HepG2 (cell line): ENCODE data around the gene TMC2. TPM values are rescaled to one million over a fixed set of nuclear protein-coding genes. Genes with fewer than 3 reads are reported as not detected.
A peak's percentile ranks its signal among the peaks of the same experiment; 100 is the strongest.

Experiments
- ARID3A ChIP-seq: IDR thresholded peaks from 2 replicates; pipeline ENCODE4 v1.6.1; 2012; ENCODE audit warnings: low read depth, low read length, improper control_type of control experiment
- ATF7 ChIP-seq, 2 experiments: fragments of 450-650 bp in 1 of 2; sonication (generic) in 1 of 2; formaldehyde crosslinking in 1 of 2; IDR thresholded peaks; 2 replicates each; pipeline versions ENCODE4 v1.4.0 to v1.6.1; 2016 to 2020; ENCODE audit warnings: antibody characterized with exemption in 1 of 2, mild to moderate bottlenecking in 1 of 2, missing genetic modification reagents in 1 of 2
- CREB1 ChIP-seq, 2 experiments: fragments of 450-650 bp in 1 of 2; IDR thresholded peaks; 2 replicates each; pipeline ENCODE4 v1.6.1; 2016 to 2017; ENCODE audit warnings: control low read depth in 1 of 2, mild to moderate bottlenecking in 1 of 2, missing compliant biosample characterization in 1 of 2, missing genetic modification characterization in 1 of 2
- ERF ChIP-seq: IDR thresholded peaks from 2 replicates; pipeline ENCODE4 v1.6.1; 2018; ENCODE audit warnings: missing biosample characterization, missing genetic modification reagents
- EZH2 ChIP-seq: conservative IDR thresholded peaks from 2 replicates; pipeline ENCODE4 v1.6.1; 2012; ENCODE audit warnings: mild to moderate bottlenecking, low read depth, low read length, moderate library complexity
- GFI1 ChIP-seq: sonication (generic); formaldehyde crosslinking; IDR thresholded peaks from 2 replicates; pipeline ENCODE4 v1.5.0; 2020; ENCODE audit warnings: missing genetic modification reagents, mild to moderate bottlenecking, borderline replicate concordance
- HNF1B ChIP-seq: sonication (generic); formaldehyde crosslinking; IDR thresholded peaks from 2 replicates; pipeline ENCODE4 v1.5.1; 2020; ENCODE audit warnings: mild to moderate bottlenecking, moderate library complexity, missing genetic modification reagents
- MLLT10 ChIP-seq: sonication (generic); formaldehyde crosslinking; IDR thresholded peaks from 2 replicates; pipeline ENCODE4 v1.4.0; 2020; ENCODE audit warnings: missing genetic modification reagents
- PITX1 ChIP-seq: sonication (generic); formaldehyde crosslinking; IDR thresholded peaks from 2 replicates; pipeline ENCODE4 v1.5.1; 2020; ENCODE audit warnings: mild to moderate bottlenecking, missing genetic modification reagents
- SUZ12 ChIP-seq: fragments of 150-350 bp; IDR thresholded peaks from 2 replicates; pipeline ENCODE4 v1.6.1; 2014; ENCODE audit warnings: low read depth, low read length
- TP53 ChIP-seq: sonication (generic); formaldehyde crosslinking; conservative IDR thresholded peaks from 2 replicates; pipeline ENCODE4 v1.4.0; 2020; ENCODE audit warnings: missing genetic modification reagents
- ZNF337 ChIP-seq: sonication (generic); formaldehyde crosslinking; IDR thresholded peaks from 2 replicates; pipeline ENCODE4 v1.5.1; 2020; ENCODE audit warnings: missing genetic modification reagents, low read depth, mild to moderate bottlenecking, borderline replicate concordance
- ZNF709 ChIP-seq: sonication (generic); formaldehyde crosslinking; IDR thresholded peaks from 2 replicates; pipeline ENCODE4 v1.5.0; 2020; ENCODE audit warnings: mild to moderate bottlenecking, missing genetic modification reagents
- ZNF788 ChIP-seq: sonication (generic); formaldehyde crosslinking; IDR thresholded peaks from 2 replicates; pipeline ENCODE4 v1.5.0; 2020; ENCODE audit warnings: mild to moderate bottlenecking, missing genetic modification reagents, borderline replicate concordance
- ZNF879 ChIP-seq: sonication (generic); formaldehyde crosslinking; IDR thresholded peaks from 2 replicates; pipeline ENCODE4 v1.8.1; 2023; ENCODE audit warnings: missing genetic modification reagents
- polyA plus RNA-seq, 8 experiments: library from polyadenylated mRNA; depleted of rRNA in 3 of 8; stranded (reverse) in 7 of 8; unstranded in 1 of 8; fragments of >200 nt; fragmentation: Illumina TruSeq in 4 of 8; extraction: Trizol in 4 of 8; gene quantifications; 2 replicates each; pipeline versions ENCODE4 v1.2.1 to v1.2.3, GENCODE V29; 2011 to 2016; ENCODE audit warnings: low read depth in 4 of 8, missing spikeins in 1 of 8, mixed read lengths in 1 of 8; ENCODE audit not compliant: insufficient read depth in 1 of 8
- total RNA-seq, 5 experiments: library from RNA; depleted of rRNA; stranded (reverse); fragments of >200 nt; fragmentation: Illumina TruSeq; extraction: Trizol; gene quantifications; 2 replicates each; pipeline ENCODE4 v1.2.3, GENCODE V29; 2016; ENCODE audit warnings: low read depth in 1 of 5
- TF ChIP-seq, protein P1 (sequence below): sonication (generic); formaldehyde crosslinking; IDR thresholded peaks from one replicate; pipeline ENCODE4 v1.5.1; 2020; ENCODE audit warnings: mild to moderate bottlenecking, missing genetic modification reagents; ENCODE audit errors: not compliant biosample characterization

Gene TMC2
- total and polyA plus RNA-seq, 2 of the 13 experiments (the other 11 are each of a cell fraction or from before 2014, with no cell fraction given) = not detected

GRCh38 chr20:2523919-2524708 lies 12.3 kb upstream of the TMC2 start (continued):
- TF ChIP-seq ZNF788 (CRISPR knock-in tag) (peak; percentile 49; the same call in 1 of the 2 replicates), TP53 (CRISPR knock-in tag) (0 out of 2 replicates have a peak, but pooled peaks have one; percentile 10), MLLT10 (CRISPR knock-in tag) (no peak), ERF (CRISPR knock-in tag) (peak; percentile 77; the same call in 1 of the 2 replicates), ZNF879 (no peak), PITX1 (CRISPR knock-in tag) (peak; percentile 65; the same call in 1 of the 2 replicates), GFI1 (no peak), ARID3A (no peak), ZNF709 (CRISPR knock-in tag) (no peak; the same call in 1 of the 2 replicates), SUZ12 (no peak), EZH2 (no peak), ATF7 (IDR thresholded peaks at IDR 0.05) (no peak), ATF7 (CRISPR knock-in tag; IDR thresholded peaks at IDR 0.05) (no peak), ZNF337 (CRISPR knock-in tag) (no peak), CREB1 (IDR thresholded peaks at IDR 0.05) (no peak), CREB1 (CRISPR knock-in tag; IDR thresholded peaks at IDR 0.05) (no peak), HNF1B (CRISPR knock-in tag) (peak; percentile 62; the same call in 1 of the 2 replicates)
- TF ChIP-seq, protein P1, sequence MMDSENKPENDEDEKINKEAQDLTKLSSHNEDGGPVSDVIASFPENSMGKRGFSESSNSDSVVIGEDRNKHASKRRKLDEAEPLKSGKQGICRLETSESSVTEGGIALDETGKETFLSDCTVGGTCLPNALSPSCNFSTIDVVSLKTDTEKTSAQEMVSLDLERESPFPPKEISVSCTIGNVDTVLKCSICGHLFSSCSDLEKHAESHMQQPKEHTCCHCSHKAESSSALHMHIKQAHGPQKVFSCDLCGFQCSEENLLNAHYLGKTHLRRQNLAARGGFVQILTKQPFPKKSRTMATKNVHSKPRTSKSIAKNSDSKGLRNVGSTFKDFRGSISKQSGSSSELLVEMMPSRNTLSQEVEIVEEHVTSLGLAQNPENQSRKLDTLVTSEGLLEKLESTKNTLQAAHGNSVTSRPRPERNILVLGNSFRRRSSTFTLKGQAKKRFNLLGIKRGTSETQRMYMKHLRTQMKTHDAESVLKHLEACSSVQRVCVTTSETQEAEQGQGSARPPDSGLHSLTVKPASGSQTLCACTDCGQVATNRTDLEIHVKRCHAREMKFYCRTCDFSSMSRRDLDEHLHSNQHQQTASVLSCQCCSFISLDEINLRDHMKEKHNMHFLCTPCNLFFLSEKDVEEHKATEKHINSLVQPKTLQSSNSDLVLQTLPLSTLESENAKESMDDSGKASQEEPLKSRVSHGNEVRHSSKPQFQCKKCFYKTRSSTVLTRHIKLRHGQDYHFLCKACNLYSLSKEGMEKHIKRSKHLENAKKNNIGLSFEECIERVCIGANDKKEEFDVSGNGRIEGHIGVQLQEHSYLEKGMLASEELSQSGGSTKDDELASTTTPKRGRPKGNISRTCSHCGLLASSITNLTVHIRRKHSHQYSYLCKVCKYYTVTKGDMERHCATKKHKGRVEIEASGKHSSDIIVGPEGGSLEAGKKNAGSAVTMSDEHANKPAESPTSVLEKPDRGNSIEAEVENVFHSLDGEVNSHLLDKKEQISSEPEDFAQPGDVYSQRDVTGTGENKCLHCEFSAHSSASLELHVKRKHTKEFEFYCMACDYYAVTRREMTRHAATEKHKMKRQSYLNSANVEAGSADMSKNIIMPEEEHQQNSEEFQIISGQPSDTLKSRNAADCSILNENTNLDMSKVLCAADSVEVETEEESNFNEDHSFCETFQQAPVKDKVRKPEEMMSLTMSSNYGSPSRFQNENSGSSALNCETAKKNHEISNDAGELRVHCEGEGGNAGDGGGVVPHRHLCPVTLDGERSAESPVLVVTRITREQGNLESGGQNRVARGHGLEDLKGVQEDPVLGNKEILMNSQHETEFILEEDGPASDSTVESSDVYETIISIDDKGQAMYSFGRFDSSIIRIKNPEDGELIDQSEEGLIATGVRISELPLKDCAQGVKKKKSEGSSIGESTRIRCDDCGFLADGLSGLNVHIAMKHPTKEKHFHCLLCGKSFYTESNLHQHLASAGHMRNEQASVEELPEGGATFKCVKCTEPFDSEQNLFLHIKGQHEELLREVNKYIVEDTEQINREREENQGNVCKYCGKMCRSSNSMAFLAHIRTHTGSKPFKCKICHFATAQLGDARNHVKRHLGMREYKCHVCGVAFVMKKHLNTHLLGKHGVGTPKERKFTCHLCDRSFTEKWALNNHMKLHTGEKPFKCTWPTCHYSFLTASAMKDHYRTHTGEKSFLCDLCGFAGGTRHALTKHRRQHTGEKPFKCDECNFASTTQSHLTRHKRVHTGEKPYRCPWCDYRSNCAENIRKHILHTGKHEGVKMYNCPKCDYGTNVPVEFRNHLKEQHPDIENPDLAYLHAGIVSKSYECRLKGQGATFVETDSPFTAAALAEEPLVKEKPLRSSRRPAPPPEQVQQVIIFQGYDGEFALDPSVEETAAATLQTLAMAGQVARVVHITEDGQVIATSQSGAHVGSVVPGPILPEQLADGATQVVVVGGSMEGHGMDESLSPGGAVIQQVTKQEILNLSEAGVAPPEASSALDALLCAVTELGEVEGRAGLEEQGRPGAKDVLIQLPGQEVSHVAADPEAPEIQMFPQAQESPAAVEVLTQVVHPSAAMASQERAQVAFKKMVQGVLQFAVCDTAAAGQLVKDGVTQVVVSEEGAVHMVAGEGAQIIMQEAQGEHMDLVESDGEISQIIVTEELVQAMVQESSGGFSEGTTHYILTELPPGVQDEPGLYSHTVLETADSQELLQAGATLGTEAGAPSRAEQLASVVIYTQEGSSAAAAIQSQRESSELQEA (CRISPR knock-in tag) = peak; percentile 49
